CD4-positive, alpha-beta T cell (primary cell): ENCODE results near the gene CAND1. TPM values are rescaled to one million over a fixed set of nuclear protein-coding genes. Genes with fewer than 3 reads are reported as not detected.

Source experiments
- ATAC-seq: fragments of 200-7000 bp; cut with Tn5 transposase; one replicate; pipeline ENCODE4 v1.10.0; 2022; ENCODE audit warnings: mild to moderate bottlenecking; ENCODE audit not compliant: poor library complexity
- CTCF ChIA-PET: fragments of 350-600 bp; sonication (Branson Sonifier 250); formaldehyde crosslinking; loops from one replicate; lab custom pipeline; 2021; ENCODE audit warnings: antibody characterized with exemption, inconsistent platforms; lab: Charles Lee
- POLR2A ChIA-PET: fragments of 350-600 bp; sonication (Branson Sonifier 250); formaldehyde crosslinking; loops from one replicate; lab custom pipeline; 2021; ENCODE audit warnings: antibody characterized with exemption, inconsistent platforms; lab: Charles Lee
- DNase-seq, 14 experiments: peaks; one replicate each; pipeline ENCODE4 v3.0.0-alpha.2; 2013 to 2020; ENCODE audit warnings: mixed read lengths in 2 of 14
- H3K27ac ChIP-seq, 2 donors: one replicate each; pipeline versions ENCODE4 v1.5.1 to v1.7.0; 2013; ENCODE audit warnings: low read length in 2 of 2, low read depth in 1 of 2, mild to moderate bottlenecking in 1 of 2
- H3K27me3 ChIP-seq, 2 experiments: 1 replicate in 1 of 2; 2 replicates in 1 of 2; pipeline versions ENCODE4 v1.6.1 to v1.7.0; 2013; ENCODE audit warnings: low read length in 2 of 2, control low read depth in 1 of 2, mild to moderate bottlenecking in 1 of 2, moderate library complexity in 1 of 2; ENCODE audit not compliant: insufficient read depth in 2 of 2, control insufficient read depth in 1 of 2
- H3K36me3 ChIP-seq: one replicate; pipeline ENCODE4 v1.6.1; 2013; ENCODE audit warnings: low read length, control low read depth; ENCODE audit not compliant: insufficient read depth
- H3K4me1 ChIP-seq: one replicate; pipeline ENCODE4 v1.6.1; 2013; ENCODE audit warnings: low read length, control low read depth; ENCODE audit not compliant: insufficient read depth
- H3K4me3 ChIP-seq: one replicate; pipeline ENCODE4 v1.5.1; 2013; ENCODE audit warnings: mild to moderate bottlenecking, low read length, moderate library complexity
- H3K9me3 ChIP-seq, 2 experiments: 1 replicate in 1 of 2; 2 replicates in 1 of 2; pipeline versions ENCODE4 v1.6.1 to v1.7.0; 2013; ENCODE audit warnings: low read length in 2 of 2, mild to moderate bottlenecking in 2 of 2, control low read depth in 1 of 2, moderate library complexity in 1 of 2; ENCODE audit not compliant: control insufficient read depth in 1 of 2, insufficient read depth in 1 of 2
- H3K27ac Mint-ChIP-seq: one replicate; pipeline ENCODE4 v1.8.0; 2020; ENCODE audit warnings: mixed read lengths
- H3K27me3 Mint-ChIP-seq: one replicate; pipeline ENCODE4 v1.8.0; 2021; ENCODE audit warnings: mixed read lengths
- H3K36me3 Mint-ChIP-seq: one replicate; pipeline ENCODE4 v1.8.0; 2021; ENCODE audit warnings: low read depth, mixed read lengths
- H3K4me1 Mint-ChIP-seq: one replicate; pipeline ENCODE4 v1.8.0; 2021; ENCODE audit warnings: low read depth, mixed read lengths
- H3K4me3 Mint-ChIP-seq: one replicate; pipeline ENCODE4 v1.8.0; 2020; ENCODE audit warnings: mild to moderate bottlenecking, mixed read lengths
- H3K9me3 Mint-ChIP-seq: one replicate; pipeline ENCODE4 v1.8.0; 2020; ENCODE audit warnings: mixed read lengths
- intact Hi-C, 2 experiments: fragments of 100-400 bp; cut with DNase I in 1 of 2; cut with micrococcal nuclease in 1 of 2; formaldehyde crosslinking; loops; one replicate each; pipeline versions ENCODE4 v1.15.1 to v1.9.0; 2023 to 2025; cut with DNase I, micrococcal nuclease
- total RNA-seq, 174 experiments: library from RNA in 2 of 174; stranded (reverse) in 2 of 174; gene quantifications; one replicate each; pipeline ENCODE4 v1.2.3 and lab custom pipeline; 2021 to 2026
- TF ChIP-seq, protein P1 (sequence below): fragments of 200-600 bp; IDR thresholded peaks from one replicate; pipeline ENCODE4 v1.8.0; 2022; ENCODE audit warnings: antibody characterized with exemption, mild to moderate bottlenecking

Gene CAND1
- total RNA-seq, 2 experiments from 2014 or later: 118 to 124 TPM

DNA sequence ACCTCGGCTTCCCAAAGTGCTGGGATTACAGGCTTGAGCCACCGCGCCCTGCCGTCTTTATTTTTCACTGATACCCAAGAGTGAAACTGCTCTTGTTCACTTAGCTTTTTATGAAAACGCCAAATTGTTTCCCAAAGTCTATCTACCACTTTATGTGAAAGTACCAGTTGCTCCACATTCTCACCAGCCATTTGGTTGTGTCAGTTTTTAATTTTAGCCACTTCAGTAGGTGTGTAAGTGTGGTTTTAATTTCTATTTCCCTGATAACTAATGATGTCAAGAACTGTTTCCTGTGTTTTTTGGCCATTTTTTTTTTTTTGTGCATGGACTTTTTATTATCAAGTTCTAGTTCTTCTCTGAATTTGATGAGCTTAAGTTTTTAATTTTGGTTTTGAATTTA, 17.1 kb downstream of the CAND1 start:
- Histone ChIP-seq H3K4me1 (peaks cover 6% of the 10 kb centered on the region), H3K4me3 (no peak overlapping the region), H3K27me3 (no peaks in the 10 kb centered on the region), H3K27ac (no peak overlapping the region), H3K36me3 (peaks cover 31% of the 10 kb centered on the region), H3K9me3 (no peaks in the 10 kb centered on the region)
- TF ChIP-seq, protein P1, sequence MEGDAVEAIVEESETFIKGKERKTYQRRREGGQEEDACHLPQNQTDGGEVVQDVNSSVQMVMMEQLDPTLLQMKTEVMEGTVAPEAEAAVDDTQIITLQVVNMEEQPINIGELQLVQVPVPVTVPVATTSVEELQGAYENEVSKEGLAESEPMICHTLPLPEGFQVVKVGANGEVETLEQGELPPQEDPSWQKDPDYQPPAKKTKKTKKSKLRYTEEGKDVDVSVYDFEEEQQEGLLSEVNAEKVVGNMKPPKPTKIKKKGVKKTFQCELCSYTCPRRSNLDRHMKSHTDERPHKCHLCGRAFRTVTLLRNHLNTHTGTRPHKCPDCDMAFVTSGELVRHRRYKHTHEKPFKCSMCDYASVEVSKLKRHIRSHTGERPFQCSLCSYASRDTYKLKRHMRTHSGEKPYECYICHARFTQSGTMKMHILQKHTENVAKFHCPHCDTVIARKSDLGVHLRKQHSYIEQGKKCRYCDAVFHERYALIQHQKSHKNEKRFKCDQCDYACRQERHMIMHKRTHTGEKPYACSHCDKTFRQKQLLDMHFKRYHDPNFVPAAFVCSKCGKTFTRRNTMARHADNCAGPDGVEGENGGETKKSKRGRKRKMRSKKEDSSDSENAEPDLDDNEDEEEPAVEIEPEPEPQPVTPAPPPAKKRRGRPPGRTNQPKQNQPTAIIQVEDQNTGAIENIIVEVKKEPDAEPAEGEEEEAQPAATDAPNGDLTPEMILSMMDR: no peak
- Mint-ChIP-seq H3K27ac (no peak overlapping the region), H3K4me3 (no peak overlapping the region), H3K4me1 (peaks cover 84% of the 10 kb centered on the region), H3K36me3 (peaks cover 90% of the 10 kb centered on the region), H3K27me3 (no peaks in the 10 kb centered on the region), H3K9me3 (no peaks in the 10 kb centered on the region)
- ChIA-PET CTCF (no interaction called here), POLR2A (interaction anchor here (2.6 kb wide), 1 partner anchor 17 kb away, joined by 18 read pairs; the partner anchor contains the start of gene CAND1)
- intact Hi-C loops: no loop called here
- ATAC-seq (no peak), DNase-seq (peak in 1 of 14 experiments; percentile 5)

DNA sequence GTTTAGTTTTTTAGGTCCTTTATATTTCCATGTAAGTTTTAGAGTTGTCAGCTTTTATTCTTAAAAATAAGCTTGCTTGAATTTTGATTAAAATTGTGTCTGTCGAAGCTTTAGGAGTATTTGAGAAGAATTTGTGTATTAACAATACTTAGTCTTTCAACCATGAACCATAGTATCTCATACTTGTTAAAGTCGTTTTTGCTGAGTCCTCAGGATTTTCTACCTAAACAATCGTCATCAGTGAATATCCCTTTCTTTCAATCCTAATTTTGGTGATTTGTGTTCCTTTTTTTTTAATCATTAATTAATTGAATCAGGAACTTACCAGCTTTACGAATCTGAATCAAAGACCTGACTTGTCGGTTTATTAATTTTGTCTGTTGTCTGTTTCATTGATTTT, 18.2 kb downstream of the CAND1 start:
- H3K27me3 ChIP-seq: no peaks in the 10 kb centered on the region
- H3K27me3 Mint-ChIP-seq: no peaks in the 10 kb centered on the region
- no peaks in the 10 kb centered on the region for H3K9me3 ChIP-seq
- no peaks in the 10 kb centered on the region for H3K9me3 Mint-ChIP-seq
- H3K4me1 ChIP-seq: peaks cover 6% of the 10 kb centered on the region
- H3K36me3 ChIP-seq: peaks cover 28% of the 10 kb centered on the region
- POLR2A ChIA-PET: interaction anchor here (0.7 to 2.6 kb wide), 2 partner anchors 9 to 18 kb away, joined by 4 to 18 read pairs; partner anchors contain the start of gene CAND1
- H3K36me3 Mint-ChIP-seq: peaks cover 84% of the 10 kb centered on the region
- intact Hi-C loops: no loop called here
- DNase-seq (no peak), ATAC-seq (no peak)
- CTCF ChIA-PET: no interaction called here
- H3K4me3 Mint-ChIP-seq: no peak overlapping the region
- H3K4me3 ChIP-seq: no peak overlapping the region
- TF ChIP-seq, protein P1: no peak
- H3K27ac Mint-ChIP-seq: no peak overlapping the region
- peaks cover 80% of the 10 kb centered on the region for H3K4me1 Mint-ChIP-seq
- no peak overlapping the region for H3K27ac ChIP-seq

DNA sequence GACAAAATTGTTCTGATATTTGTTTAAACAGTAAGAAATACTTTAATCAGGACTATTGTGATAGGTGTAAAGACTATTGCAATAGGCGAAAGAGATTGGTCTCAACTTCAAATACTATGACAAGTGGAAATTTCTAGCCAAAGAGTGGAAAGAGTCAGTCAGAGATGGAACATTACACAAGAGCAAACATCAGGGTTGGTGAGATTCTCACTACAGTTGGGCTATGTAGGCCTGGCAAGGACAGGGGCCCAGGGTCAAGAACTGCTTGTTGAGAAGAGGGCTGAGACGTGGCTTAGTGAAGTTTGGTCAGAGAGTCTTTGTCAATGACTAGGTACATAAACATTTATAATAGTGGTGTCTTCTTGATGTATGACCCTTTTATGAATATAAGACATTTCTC, 19.4 kb downstream of the CAND1 start:
- Mint-ChIP-seq H3K4me1 (peaks cover 86% of the 10 kb centered on the region), H3K27ac (peak overlapping the region; percentile 25), H3K4me3 (no peak overlapping the region), H3K27me3 (no peaks in the 10 kb centered on the region), H3K36me3 (peaks cover 83% of the 10 kb centered on the region), H3K9me3 (no peaks in the 10 kb centered on the region)
- intact Hi-C loops: no loop called here
- TF ChIP-seq, protein P1: no peak
- ATAC-seq: no peak
- Histone ChIP-seq H3K27me3 (no peaks in the 10 kb centered on the region), H3K4me1 (peaks cover 6% of the 10 kb centered on the region), H3K36me3 (peaks cover 27% of the 10 kb centered on the region), H3K27ac (no peak overlapping the region), H3K4me3 (no peak overlapping the region), H3K9me3 (no peaks in the 10 kb centered on the region)
- ChIA-PET POLR2A (interaction anchor here (0.7 kb wide), 1 partner anchor 19 kb away, joined by 3 read pairs; the partner anchor contains the start of gene CAND1), CTCF (no interaction called here)
- no peak for DNase-seq
